Breast epithelium (tissue), 4 donors: Measurements from ENCODE around the gene HAUS3. TPM values are rescaled to one million over a fixed set of nuclear protein-coding genes. Genes with fewer than 3 reads are reported as not detected.

ENCODE experiments used
- DNase-seq, 2 donors: peaks; one replicate each; pipeline ENCODE4 v3.0.0-alpha.2; 2019; ENCODE audit warnings: low spot score in 2 of 2
- H3K27ac ChIP-seq, 2 donors: fragments of 200-600 bp; sonication (generic) in 1 of 2; one replicate each; pipeline ENCODE4 v1.5.1; 2016 to 2019; ENCODE audit warnings: mild to moderate bottlenecking in 1 of 2
- H3K27me3 ChIP-seq, 2 donors: fragments of 200-600 bp; sonication (generic) in 1 of 2; one replicate each; pipeline versions ENCODE4 v1.5.1 to v1.6.0; 2017 to 2019; ENCODE audit warnings: control low read depth in 1 of 2, mild to moderate bottlenecking in 1 of 2
- H3K36me3 ChIP-seq: fragments of 200-600 bp; one replicate; pipeline ENCODE4 v1.5.1; 2019
- H3K4me1 ChIP-seq, 2 donors: fragments of 200-600 bp; sonication (generic); one replicate each; pipeline ENCODE4 v1.5.1; 2016 to 2019; ENCODE audit warnings: control low read depth in 1 of 2
- H3K4me3 ChIP-seq, 3 donors: fragments of 200-600 bp; sonication (generic); 1 replicate in 2 of 3; 2 replicates in 1 of 3; pipeline ENCODE4 v1.5.1; 2016 to 2019; ENCODE audit warnings: mild to moderate bottlenecking in 3 of 3, moderate library complexity in 2 of 3
- H3K9me3 ChIP-seq, 2 donors: fragments of 200-600 bp; sonication (generic) in 1 of 2; one replicate each; pipeline ENCODE4 v1.5.1; 2016 to 2019; ENCODE audit warnings: control low read depth in 1 of 2
- CTCF ChIP-seq, 3 donors: fragments of 450-650 bp; IDR thresholded peaks; one replicate each; pipeline ENCODE4 v1.5.1; 2016 to 2017; ENCODE audit warnings: antibody characterized with exemption in 3 of 3, mild to moderate bottlenecking in 3 of 3, moderate library complexity in 3 of 3
- POLR2A ChIP-seq: fragments of 450-650 bp; IDR thresholded peaks from one replicate; pipeline ENCODE4 v1.6.1; 2016; ENCODE audit warnings: antibody characterized with exemption, mild to moderate bottlenecking, moderate library complexity
- POLR2AphosphoS5 ChIP-seq, 3 donors: sonication (generic); formaldehyde crosslinking; IDR thresholded peaks; one replicate each; pipeline ENCODE4 v1.6.1; 2017; ENCODE audit warnings: antibody characterized with exemption in 3 of 3
- intact Hi-C: fragments of 100-400 bp; cut with DNase I; formaldehyde crosslinking; loops from one replicate; pipeline ENCODE4 v1.15.1; 2023; ENCODE audit warnings: low total_unique reads
- total RNA-seq, 3 donors: library from RNA; depleted of rRNA; stranded (reverse); fragments of >200 nt; gene quantifications; one replicate each; pipeline ENCODE4 v1.1.0, GENCODE V29; 2016

The HAUS3 gene
- total RNA-seq, 3 donors from 2014 or later: 14.1 to 19.6 (median 17.4) TPM

GRCh38 chr4:2252530-2253091 lies 10.7 kb upstream of the HAUS3 start:
- Histone ChIP-seq H3K36me3 (no peaks in the 10 kb centered on the region), H3K27ac (no peak overlapping the region), H3K4me1 (peaks cover 20 to 25% of the 10 kb centered on the region in 2 donors), H3K4me3 (no peak overlapping the region), H3K27me3 (no peaks in the 10 kb centered on the region), H3K9me3 (no peaks in the 10 kb centered on the region)
- no peak for DNase-seq
- intact Hi-C loops: loop anchor here (10.0 kb wide), 1 partner anchor 162 kb away; the partner anchor contains the start of genes CFAP99 and ZFYVE28
- TF ChIP-seq POLR2A (no peak), POLR2AphosphoS5 (IDR thresholded peaks at IDR 0.05) (no peak), CTCF (IDR thresholded peaks at IDR 0.05) (no peak)

GRCh38 chr4:2251795-2252529 lies 10.0 kb upstream of the HAUS3 start:
- H3K4me3 ChIP-seq: no peak overlapping the region
- peaks cover 14 to 21% of the 10 kb centered on the region in 2 donors for H3K4me1 ChIP-seq
- intact Hi-C loops: loop anchor here (10.0 kb wide), 1 partner anchor 163 kb away; the partner anchor contains the start of genes CFAP99 and ZFYVE28
- H3K27ac ChIP-seq: peak overlapping the region in 1 of 2 donors; percentile 19
- H3K9me3 ChIP-seq: no peaks in the 10 kb centered on the region
- no peaks in the 10 kb centered on the region for H3K27me3 ChIP-seq
- DNase-seq: no peak
- TF ChIP-seq POLR2A (no peak), CTCF (IDR thresholded peaks at IDR 0.05) (no peak), POLR2AphosphoS5 (IDR thresholded peaks at IDR 0.05) (no peak)
- H3K36me3 ChIP-seq: no peaks in the 10 kb centered on the region

- intact Hi-C loops: loop anchor here (10.0 kb wide), 1 partner anchor 164 kb away; the partner anchor contains the start of genes CFAP99 and ZFYVE28
- TF ChIP-seq POLR2A: no peak
- no peak for TF ChIP-seq CTCF (IDR thresholded peaks at IDR 0.05)
- TF ChIP-seq POLR2AphosphoS5 (IDR thresholded peaks at IDR 0.05): no peak
- DNase-seq: peak in 1 of 2 donors; percentile 12
- H3K4me3 ChIP-seq: no peak overlapping the region
- no peaks in the 10 kb centered on the region for H3K27me3 ChIP-seq
- H3K4me1 ChIP-seq: peaks cover 7 to 13% of the 10 kb centered on the region in 2 donors
- H3K9me3 ChIP-seq: no peaks in the 10 kb centered on the region
- no peaks in the 10 kb centered on the region for H3K36me3 ChIP-seq
- peak overlapping the region in 1 of 2 donors; percentile 19 for H3K27ac ChIP-seq
Observed at GRCh38 chr4:2251073-2251794, 9.3 kb upstream of the HAUS3 start.

GRCh38 chr4:2250357-2251072 lies 8.6 kb upstream of the HAUS3 start:
- intact Hi-C loops: loop anchor here (10.0 kb wide), 1 partner anchor 164 kb away; the partner anchor contains the start of genes CFAP99 and ZFYVE28
- peak overlapping the region in 1 of 2 donors; percentile 14 for H3K27ac ChIP-seq

More at GRCh38 chr4:2250357-2251072, 8.6 kb upstream of the HAUS3 start:
- Histone ChIP-seq H3K27me3 (no peaks in the 10 kb centered on the region), H3K9me3 (no peaks in the 10 kb centered on the region), H3K36me3 (no peaks in the 10 kb centered on the region), H3K4me3 (no peak overlapping the region), H3K4me1 (peaks cover 0 to 6% of the 10 kb centered on the region in 2 donors)
- peak in 1 of 2 donors; percentile 16 for DNase-seq
- TF ChIP-seq POLR2A (no peak), POLR2AphosphoS5 (IDR thresholded peaks at IDR 0.05) (no peak), CTCF (IDR thresholded peaks at IDR 0.05) (no peak)
